Gastrocnemius medialis (tissue), 4 donors: Measurements from ENCODE around the gene MOSPD3.

ENCODE experiments used
- CTCF ChIP-seq, 5 experiments: fragments of 450-650 bp in 3 of 5; fragments of 200-600 bp in 2 of 5; sonication (generic) in 2 of 5; IDR thresholded peaks in 4 of 5; conservative IDR thresholded peaks in 1 of 5; 1 replicate in 4 of 5; 2 replicates in 1 of 5; pipeline ENCODE4 v1.5.1; 2016 to 2019; ENCODE audit warnings: antibody characterized with exemption in 5 of 5, mild to moderate bottlenecking in 3 of 5, moderate library complexity in 3 of 5
- POLR2A ChIP-seq, 2 donors: fragments of 450-650 bp; IDR thresholded peaks; one replicate each; pipeline ENCODE4 v1.6.1; 2017; ENCODE audit warnings: antibody characterized with exemption in 2 of 2, mild to moderate bottlenecking in 2 of 2, moderate library complexity in 2 of 2

- TF ChIP-seq POLR2A (IDR thresholded peaks at IDR 0.05), result no peak
- TF ChIP-seq CTCF (IDR thresholded peaks at IDR 0.05 in 4 of 5, conservative IDR thresholded peaks at IDR 0.05 in 1 of 5), result no peak
Measured at GRCh38 chr7:100620804-100621203, 8.5 kb downstream of the MOSPD3 start.
